ENCODE measurements around the gene ADGRV1. TPM values are rescaled to one million over a fixed set of nuclear protein-coding genes. Genes with fewer than 3 reads are reported as not detected.

The ADGRV1 gene
- total RNA-seq, 1 experiment from 2014 or later = 64.8 TPM

- Mint-ChIP-seq H3K27ac (no peak overlapping the region; a peak in 1 of 7 replicates), H3K27me3 (ENCODE audit: low read depth) (no peaks in the 10 kb centered on the region), H3K36me3 (ENCODE audit: insufficient read depth in 1 of 3, low read depth in 3 of 3) (no peaks in the 10 kb centered on the region), H3K4me3 (no peak overlapping the region), H3K4me1 (peaks cover 7% of the 10 kb centered on the region in 2 experiments), H3K9me3 (no peaks in the 10 kb centered on the region)
- Histone ChIP-seq H3K23me2 (ENCODE audit: insufficient read length, low read depth, low read length, poor library complexity, severe bottlenecking) (no peaks in the 10 kb centered on the region), H4K5ac (ENCODE audit: insufficient read length, low read depth, low read length) (no peak overlapping the region), H2AFZ (ENCODE audit: low read length) (no peak overlapping the region), H2BK120ac (ENCODE audit: low read depth, low read length, poor library complexity, severe bottlenecking) (no peak overlapping the region), H2BK20ac (ENCODE audit: low read depth, low read length, poor library complexity, severe bottlenecking) (no peak overlapping the region), H3K4me1 (ENCODE audit: insufficient read depth, low read length) (no peaks in the 10 kb centered on the region; the same call in 1 of the 2 replicates), H3K79me2 (ENCODE audit: insufficient read depth, low read length) (no peaks in the 10 kb centered on the region), H3K23ac (ENCODE audit: insufficient read length, low read depth, low read length) (no peak overlapping the region), H4K8ac (replicated peaks; ENCODE audit: insufficient read length, low read depth, low read length) (no peak overlapping the region), H2BK5ac (ENCODE audit: insufficient read length, low read length) (no peak overlapping the region), H4K20me1 (ENCODE audit: control insufficient read depth, insufficient read depth, insufficient read length) (no peaks in the 10 kb centered on the region), H3K18ac (ENCODE audit: insufficient read length, low read depth, low read length) (no peak overlapping the region), H3K9ac (ENCODE audit: extremely low read depth, insufficient read length, low read length) (no peak overlapping the region), H2BK12ac (ENCODE audit: insufficient read length, low read depth, low read length) (no peak overlapping the region), H2BK15ac (ENCODE audit: low read depth, low read length) (no peak overlapping the region), H3K56ac (ENCODE audit: insufficient read length, low read depth, low read length) (no peak overlapping the region), H3K14ac (ENCODE audit: insufficient read depth, low read length) (no peak overlapping the region), H3K4me2 (ENCODE audit: insufficient read depth, insufficient read length, low read length) (no peak overlapping the region), H3T11ph (ENCODE audit: low read length) (no peak overlapping the region), H3K79me1 (ENCODE audit: insufficient read depth, low read depth, low read length, poor library complexity, severe bottlenecking) (no peaks in the 10 kb centered on the region), H3K27me3 (ENCODE audit: insufficient read depth, low read length) (no peaks in the 10 kb centered on the region), H3K4ac (ENCODE audit: low read depth, low read length) (no peak overlapping the region), H3K9me3 (ENCODE audit: control insufficient read depth, low read depth, low read length) (no peaks in the 10 kb centered on the region), H4K91ac (ENCODE audit: insufficient read length, low read depth, low read length) (no peak overlapping the region), H2AK5ac (ENCODE audit: insufficient read length, low read length) (no peak overlapping the region), H3K27ac (ENCODE audit: insufficient read length, low read depth, low read length) (no peak overlapping the region)
- no CpG with 5 or more reads among the region's 3 CpGs for WGBS (ENCODE audit: extremely low coverage, insufficient read length, low lambda C conversion rate)
- TF ChIP-seq, protein P1, sequence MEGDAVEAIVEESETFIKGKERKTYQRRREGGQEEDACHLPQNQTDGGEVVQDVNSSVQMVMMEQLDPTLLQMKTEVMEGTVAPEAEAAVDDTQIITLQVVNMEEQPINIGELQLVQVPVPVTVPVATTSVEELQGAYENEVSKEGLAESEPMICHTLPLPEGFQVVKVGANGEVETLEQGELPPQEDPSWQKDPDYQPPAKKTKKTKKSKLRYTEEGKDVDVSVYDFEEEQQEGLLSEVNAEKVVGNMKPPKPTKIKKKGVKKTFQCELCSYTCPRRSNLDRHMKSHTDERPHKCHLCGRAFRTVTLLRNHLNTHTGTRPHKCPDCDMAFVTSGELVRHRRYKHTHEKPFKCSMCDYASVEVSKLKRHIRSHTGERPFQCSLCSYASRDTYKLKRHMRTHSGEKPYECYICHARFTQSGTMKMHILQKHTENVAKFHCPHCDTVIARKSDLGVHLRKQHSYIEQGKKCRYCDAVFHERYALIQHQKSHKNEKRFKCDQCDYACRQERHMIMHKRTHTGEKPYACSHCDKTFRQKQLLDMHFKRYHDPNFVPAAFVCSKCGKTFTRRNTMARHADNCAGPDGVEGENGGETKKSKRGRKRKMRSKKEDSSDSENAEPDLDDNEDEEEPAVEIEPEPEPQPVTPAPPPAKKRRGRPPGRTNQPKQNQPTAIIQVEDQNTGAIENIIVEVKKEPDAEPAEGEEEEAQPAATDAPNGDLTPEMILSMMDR (conservative IDR thresholded peaks at IDR 0.05) = no peak
- no peak for DNase-seq
Measured at GRCh38 chr5:91025449-91025848, 466.9 kb downstream of the ADGRV1 start.

Data from H9 (cell line).